Measurements from ENCODE around the gene FGD3.

DNA sequence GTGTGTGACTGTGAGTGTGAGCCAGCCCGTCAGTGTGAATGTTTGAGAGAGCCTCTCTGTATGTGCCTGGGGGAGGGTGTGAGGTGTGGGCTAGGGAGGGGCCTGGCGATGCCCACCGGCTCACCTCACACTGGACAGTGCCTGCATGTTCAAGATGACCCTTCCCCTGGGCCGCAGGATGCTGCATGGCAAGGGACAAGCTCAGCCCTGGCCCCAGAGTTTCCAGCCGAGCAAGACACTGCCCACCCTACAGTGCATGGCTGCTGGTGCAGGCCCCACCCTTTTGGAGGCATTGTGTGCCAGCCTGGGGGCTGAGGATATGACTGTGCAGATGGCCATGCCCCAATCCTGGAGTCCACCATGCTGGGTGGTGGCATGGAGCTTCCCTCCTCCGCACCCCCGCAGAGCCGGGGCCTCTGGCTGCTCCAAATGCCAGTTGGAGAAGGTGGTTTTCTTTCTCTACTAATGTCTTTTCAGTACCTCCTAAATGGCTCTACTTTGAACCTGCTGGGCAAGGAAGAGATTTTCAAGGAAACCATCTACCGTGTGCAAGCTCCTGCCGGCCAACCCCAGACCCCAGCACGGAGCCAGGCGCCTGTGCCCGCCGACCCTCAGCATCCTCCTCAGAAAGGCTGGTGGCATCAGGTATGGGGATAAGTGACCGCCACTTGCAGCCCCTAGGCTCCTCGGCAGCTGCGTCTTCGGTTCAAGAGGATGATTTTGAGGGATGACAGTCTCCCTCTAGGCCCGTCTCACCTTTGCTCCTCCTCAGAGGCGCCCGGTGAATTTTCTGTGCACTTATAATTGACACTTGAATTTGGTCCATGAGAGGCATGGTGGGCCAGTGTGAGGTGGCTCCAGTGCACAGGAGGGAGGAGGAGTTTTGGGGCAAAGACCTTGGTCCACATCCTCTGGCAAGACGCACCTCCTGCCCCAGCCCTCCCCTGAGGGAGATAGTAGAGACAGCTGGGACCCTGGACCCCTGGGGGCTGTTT, 27.7 kb downstream of the FGD3 start:
- TF ChIP-seq, protein P1, sequence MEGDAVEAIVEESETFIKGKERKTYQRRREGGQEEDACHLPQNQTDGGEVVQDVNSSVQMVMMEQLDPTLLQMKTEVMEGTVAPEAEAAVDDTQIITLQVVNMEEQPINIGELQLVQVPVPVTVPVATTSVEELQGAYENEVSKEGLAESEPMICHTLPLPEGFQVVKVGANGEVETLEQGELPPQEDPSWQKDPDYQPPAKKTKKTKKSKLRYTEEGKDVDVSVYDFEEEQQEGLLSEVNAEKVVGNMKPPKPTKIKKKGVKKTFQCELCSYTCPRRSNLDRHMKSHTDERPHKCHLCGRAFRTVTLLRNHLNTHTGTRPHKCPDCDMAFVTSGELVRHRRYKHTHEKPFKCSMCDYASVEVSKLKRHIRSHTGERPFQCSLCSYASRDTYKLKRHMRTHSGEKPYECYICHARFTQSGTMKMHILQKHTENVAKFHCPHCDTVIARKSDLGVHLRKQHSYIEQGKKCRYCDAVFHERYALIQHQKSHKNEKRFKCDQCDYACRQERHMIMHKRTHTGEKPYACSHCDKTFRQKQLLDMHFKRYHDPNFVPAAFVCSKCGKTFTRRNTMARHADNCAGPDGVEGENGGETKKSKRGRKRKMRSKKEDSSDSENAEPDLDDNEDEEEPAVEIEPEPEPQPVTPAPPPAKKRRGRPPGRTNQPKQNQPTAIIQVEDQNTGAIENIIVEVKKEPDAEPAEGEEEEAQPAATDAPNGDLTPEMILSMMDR (IDR thresholded peaks at IDR 0.05): no peak
- TF ChIP-seq ZFX (IDR thresholded peaks at IDR 0.05; ENCODE audit: borderline replicate concordance): no peak
